Ishikawa (cell line): ENCODE results near the gene ANKRD33B.

Experiments
- CEBPB ChIP-seq: IDR thresholded peaks from 2 replicates; pipeline ENCODE4 v1.6.1; 2012
- CREB1 ChIP-seq: IDR thresholded peaks from 2 replicates; pipeline ENCODE4 v1.6.1; 2012; ENCODE audit warnings: low read depth
- EGR1 ChIP-seq: IDR thresholded peaks from 2 replicates; pipeline ENCODE4 v1.6.1; 2012
- EP300 ChIP-seq: IDR thresholded peaks from 2 replicates; pipeline ENCODE4 v1.6.1; 2012; ENCODE audit warnings: borderline replicate concordance
- FOXM1 ChIP-seq: IDR thresholded peaks from 2 replicates; pipeline ENCODE4 v1.6.1; 2012; ENCODE audit warnings: low read depth, borderline replicate concordance
- NFIC ChIP-seq: IDR thresholded peaks from 2 replicates; pipeline ENCODE4 v1.6.1; 2012
- RAD21 ChIP-seq: IDR thresholded peaks from 2 replicates; pipeline ENCODE4 v1.6.1; 2012; ENCODE audit warnings: low read depth
- REST ChIP-seq: IDR thresholded peaks from 2 replicates; pipeline ENCODE4 v1.6.1; 2012; ENCODE audit warnings: low read depth, mild to moderate bottlenecking
- TAF1 ChIP-seq: IDR thresholded peaks from 2 replicates; pipeline ENCODE4 v1.6.1; 2012; ENCODE audit warnings: low read depth, mild to moderate bottlenecking
- TCF12 ChIP-seq: IDR thresholded peaks from 2 replicates; pipeline ENCODE4 v1.6.1; 2012; ENCODE audit warnings: low read depth
- TEAD4 ChIP-seq: IDR thresholded peaks from 2 replicates; pipeline ENCODE4 v1.6.1; 2012
- YY1 ChIP-seq: IDR thresholded peaks from 2 replicates; pipeline ENCODE4 v1.6.1; 2012; ENCODE audit warnings: low read depth
- ZBTB7A ChIP-seq: IDR thresholded peaks from 2 replicates; pipeline ENCODE4 v1.6.1; 2012; ENCODE audit warnings: low read depth
- TF ChIP-seq, protein P1 (sequence below): IDR thresholded peaks from 2 replicates; pipeline ENCODE4 v1.6.1; 2012
- TF ChIP-seq, protein P2 (sequence below): IDR thresholded peaks from 2 replicates; pipeline ENCODE4 v1.6.1; 2012

Gene ANKRD33B

DNA sequence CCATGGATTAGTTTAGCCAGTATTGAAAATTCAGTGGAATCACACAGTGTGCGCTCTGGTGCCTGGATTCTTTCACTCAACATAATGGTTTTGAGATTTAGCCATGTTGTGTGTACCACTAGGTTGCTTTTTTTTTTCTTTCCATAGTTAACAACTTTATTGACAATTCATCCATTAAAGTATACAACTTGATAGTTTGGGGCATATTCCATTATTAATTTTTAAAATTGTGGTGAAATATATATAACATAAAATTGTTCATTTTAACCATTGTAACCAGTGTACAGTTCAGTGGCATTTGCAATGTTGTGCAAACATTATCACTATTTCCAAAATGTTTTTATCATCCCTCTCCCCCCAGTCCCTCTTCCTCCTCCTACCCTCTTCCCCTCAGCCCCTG is 35.2 kb downstream of the ANKRD33B start:
- no peak for TF ChIP-seq EGR1
- TF ChIP-seq FOXM1, result no peak
- TF ChIP-seq, protein P1, sequence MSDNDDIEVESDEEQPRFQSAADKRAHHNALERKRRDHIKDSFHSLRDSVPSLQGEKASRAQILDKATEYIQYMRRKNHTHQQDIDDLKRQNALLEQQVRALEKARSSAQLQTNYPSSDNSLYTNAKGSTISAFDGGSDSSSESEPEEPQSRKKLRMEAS, result no peak
- TF ChIP-seq NFIC, result no peak
- no peak for TF ChIP-seq RAD21
- no peak for TF ChIP-seq TCF12

DNA sequence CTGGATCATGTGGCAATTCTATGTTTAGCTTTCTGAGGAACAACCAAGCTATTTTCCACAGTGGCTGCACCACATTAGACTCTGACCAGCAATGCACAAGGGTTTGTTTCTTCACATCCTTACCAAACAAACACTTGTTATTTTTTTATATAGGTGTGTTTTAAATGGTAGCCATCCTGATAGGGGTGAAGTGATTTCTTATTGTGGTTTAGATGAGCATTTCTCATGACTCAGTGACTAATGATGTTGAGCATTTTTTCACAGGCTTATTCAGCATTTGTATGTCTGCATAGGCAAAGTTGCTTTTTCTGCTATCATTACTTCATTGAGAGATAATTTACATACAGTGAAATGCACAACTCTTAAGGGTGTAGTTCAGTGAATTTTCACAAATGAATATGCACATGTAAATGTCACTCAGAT is 36.0 kb downstream of the ANKRD33B start:
- TF ChIP-seq NFIC, result no peak
- no peak for TF ChIP-seq CREB1
- TF ChIP-seq ZBTB7A, result no peak
- no peak for TF ChIP-seq TEAD4
- TF ChIP-seq TCF12, result no peak
- TF ChIP-seq, protein P1, result no peak
- no peak for TF ChIP-seq CEBPB
- TF ChIP-seq FOXM1, result no peak
- TF ChIP-seq EP300, result no peak
- TF ChIP-seq REST, result no peak
- TF ChIP-seq, protein P2, sequence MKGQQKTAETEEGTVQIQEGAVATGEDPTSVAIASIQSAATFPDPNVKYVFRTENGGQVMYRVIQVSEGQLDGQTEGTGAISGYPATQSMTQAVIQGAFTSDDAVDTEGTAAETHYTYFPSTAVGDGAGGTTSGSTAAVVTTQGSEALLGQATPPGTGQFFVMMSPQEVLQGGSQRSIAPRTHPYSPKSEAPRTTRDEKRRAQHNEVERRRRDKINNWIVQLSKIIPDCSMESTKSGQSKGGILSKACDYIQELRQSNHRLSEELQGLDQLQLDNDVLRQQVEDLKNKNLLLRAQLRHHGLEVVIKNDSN, result no peak
- TF ChIP-seq EGR1, result no peak
- TF ChIP-seq YY1, result no peak
- TF ChIP-seq TAF1, result no peak
- no peak for TF ChIP-seq RAD21

GRCh38 chr5:10600626-10601245 is 36.9 kb downstream of the ANKRD33B start:
- TF ChIP-seq NFIC (no peak), REST (no peak), TAF1 (no peak), TCF12 (no peak), FOXM1 (no peak), YY1 (no peak), TEAD4 (no peak), EP300 (no peak), RAD21 (no peak), CREB1 (no peak)
- TF ChIP-seq, protein P2, result no peak

- TF ChIP-seq, protein P1, result peak; percentile 100
- TF ChIP-seq TAF1, result no peak
- TF ChIP-seq YY1, result peak; percentile 70
- TF ChIP-seq, protein P2, result peak; percentile 58
- peak; percentile 85 for TF ChIP-seq TEAD4
- 0 out of 2 replicates have a peak, but pooled peaks have one; percentile 44 for TF ChIP-seq ZBTB7A
- no peak for TF ChIP-seq EGR1
- no peak for TF ChIP-seq FOXM1
- TF ChIP-seq CREB1, result no peak
- TF ChIP-seq TCF12, result peak; percentile 91
- TF ChIP-seq NFIC, result peak; percentile 100
- TF ChIP-seq CEBPB, result 0 out of 2 replicates have a peak, but pooled peaks have one; percentile 20
- peak; percentile 16; the same call in 1 of the 2 replicates for TF ChIP-seq RAD21
- TF ChIP-seq EP300, result peak; percentile 83; the same call in 1 of the 2 replicates
- no peak for TF ChIP-seq REST
Observed at GRCh38 chr5:10601246-10602030, 37.6 kb downstream of the ANKRD33B start.
